Endothelial cell of umbilical vein (primary cell): ENCODE data around the gene SLC6A19.

Experiments
- EZH2 ChIP-seq: IDR thresholded peaks from 2 replicates; pipeline ENCODE4 v1.6.1; 2012; ENCODE audit warnings: borderline replicate concordance, low read depth, mild to moderate bottlenecking, moderate library complexity, low read length, inconsistent platforms; ENCODE audit not compliant: severe bottlenecking
- JUN ChIP-seq: IDR thresholded peaks from 2 replicates; pipeline ENCODE4 v1.6.1; 2011; ENCODE audit warnings: borderline replicate concordance, low read depth; ENCODE audit not compliant: insufficient read length, insufficient read depth
- POLR2A ChIP-seq: IDR thresholded peaks from 2 replicates; pipeline ENCODE4 v1.6.1; 2012; ENCODE audit warnings: low read depth, mild to moderate bottlenecking, control low read depth, low read length
- POLR2AphosphoS5 ChIP-seq: IDR thresholded peaks from 2 replicates; pipeline ENCODE4 v1.6.1; 2012; ENCODE audit warnings: low read depth, mild to moderate bottlenecking, control low read depth, low read length, moderate library complexity; ENCODE audit not compliant: insufficient read depth
- TF ChIP-seq, protein P1 (sequence below), 2 donors: IDR thresholded peaks; 1 replicate in 1 of 2; 2 replicates in 1 of 2; pipeline ENCODE4 v1.5.1; 2011; ENCODE audit warnings: low read length in 2 of 2, mild to moderate bottlenecking in 2 of 2, moderate library complexity in 2 of 2, control low read depth in 1 of 2, inconsistent platforms in 1 of 2, low read depth in 1 of 2; ENCODE audit not compliant: insufficient read depth in 1 of 2; ENCODE audit errors: extremely low read depth in 1 of 2

DNA sequence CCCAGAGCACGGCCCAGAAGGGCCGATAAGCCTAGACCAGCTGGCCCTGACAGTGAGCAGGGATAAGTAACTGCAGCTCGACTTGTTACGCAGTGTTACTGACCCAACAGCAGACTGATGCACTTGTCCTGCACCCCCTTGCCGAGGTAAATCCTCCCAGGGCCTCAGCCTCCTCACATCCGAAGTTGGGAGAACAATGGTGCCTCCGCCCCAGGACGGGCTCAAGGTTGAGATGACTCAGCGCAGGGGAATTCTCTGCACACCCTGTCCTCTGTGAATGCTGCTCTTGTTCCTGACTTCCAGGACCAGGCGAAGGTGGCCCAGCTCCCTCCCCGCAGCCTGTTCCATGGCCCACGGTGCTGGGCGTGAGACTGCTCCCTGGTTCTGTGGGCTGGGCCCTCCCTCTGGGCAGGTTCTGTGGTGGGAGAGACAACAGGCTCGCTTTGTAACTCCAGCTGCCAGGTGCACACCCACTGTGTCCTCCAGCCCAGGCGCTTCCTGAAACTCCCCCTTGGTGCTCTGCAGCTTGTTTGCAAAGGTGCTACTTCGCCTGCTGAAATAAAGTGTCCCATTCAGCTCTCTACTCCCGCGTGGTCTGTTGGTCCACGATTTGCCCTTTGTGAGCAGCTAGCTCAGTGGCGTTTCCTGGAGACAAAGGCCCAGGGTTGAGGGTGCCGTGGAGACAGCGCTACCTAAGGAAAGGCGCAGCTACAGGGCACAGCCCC is 40.1 kb upstream of the SLC6A19 start:
- TF ChIP-seq EZH2 (no peak), POLR2A (no peak), POLR2AphosphoS5 (no peak), JUN (no peak)
- TF ChIP-seq, protein P1, sequence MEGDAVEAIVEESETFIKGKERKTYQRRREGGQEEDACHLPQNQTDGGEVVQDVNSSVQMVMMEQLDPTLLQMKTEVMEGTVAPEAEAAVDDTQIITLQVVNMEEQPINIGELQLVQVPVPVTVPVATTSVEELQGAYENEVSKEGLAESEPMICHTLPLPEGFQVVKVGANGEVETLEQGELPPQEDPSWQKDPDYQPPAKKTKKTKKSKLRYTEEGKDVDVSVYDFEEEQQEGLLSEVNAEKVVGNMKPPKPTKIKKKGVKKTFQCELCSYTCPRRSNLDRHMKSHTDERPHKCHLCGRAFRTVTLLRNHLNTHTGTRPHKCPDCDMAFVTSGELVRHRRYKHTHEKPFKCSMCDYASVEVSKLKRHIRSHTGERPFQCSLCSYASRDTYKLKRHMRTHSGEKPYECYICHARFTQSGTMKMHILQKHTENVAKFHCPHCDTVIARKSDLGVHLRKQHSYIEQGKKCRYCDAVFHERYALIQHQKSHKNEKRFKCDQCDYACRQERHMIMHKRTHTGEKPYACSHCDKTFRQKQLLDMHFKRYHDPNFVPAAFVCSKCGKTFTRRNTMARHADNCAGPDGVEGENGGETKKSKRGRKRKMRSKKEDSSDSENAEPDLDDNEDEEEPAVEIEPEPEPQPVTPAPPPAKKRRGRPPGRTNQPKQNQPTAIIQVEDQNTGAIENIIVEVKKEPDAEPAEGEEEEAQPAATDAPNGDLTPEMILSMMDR (IDR thresholded peaks at IDR 0.05; ENCODE audit: extremely low read depth in 1 of 2, insufficient read depth in 1 of 2, low read depth in 1 of 2, low read length in 2 of 2): no peak
